Stimulated activated CD8-positive, alpha-beta memory T cell treated with anti-CD3 and anti-CD28 coated beads, Interleukin-2, amount 100 ng/mL, for 48 hours (primary cell): ENCODE data around the gene KIRREL3.
"Not testable (repeated sequence)": the region's sequence is repeated elsewhere in the genome, so short reads cannot be mapped to it uniquely, and the experiment has no call there.

ENCODE experiments used
- DNase-seq, 2 donors: peaks; one replicate each; pipeline ENCODE4 v3.0.0-alpha.2; 2020; ENCODE audit warnings: low read depth in 2 of 2

Gene KIRREL3

DNA sequence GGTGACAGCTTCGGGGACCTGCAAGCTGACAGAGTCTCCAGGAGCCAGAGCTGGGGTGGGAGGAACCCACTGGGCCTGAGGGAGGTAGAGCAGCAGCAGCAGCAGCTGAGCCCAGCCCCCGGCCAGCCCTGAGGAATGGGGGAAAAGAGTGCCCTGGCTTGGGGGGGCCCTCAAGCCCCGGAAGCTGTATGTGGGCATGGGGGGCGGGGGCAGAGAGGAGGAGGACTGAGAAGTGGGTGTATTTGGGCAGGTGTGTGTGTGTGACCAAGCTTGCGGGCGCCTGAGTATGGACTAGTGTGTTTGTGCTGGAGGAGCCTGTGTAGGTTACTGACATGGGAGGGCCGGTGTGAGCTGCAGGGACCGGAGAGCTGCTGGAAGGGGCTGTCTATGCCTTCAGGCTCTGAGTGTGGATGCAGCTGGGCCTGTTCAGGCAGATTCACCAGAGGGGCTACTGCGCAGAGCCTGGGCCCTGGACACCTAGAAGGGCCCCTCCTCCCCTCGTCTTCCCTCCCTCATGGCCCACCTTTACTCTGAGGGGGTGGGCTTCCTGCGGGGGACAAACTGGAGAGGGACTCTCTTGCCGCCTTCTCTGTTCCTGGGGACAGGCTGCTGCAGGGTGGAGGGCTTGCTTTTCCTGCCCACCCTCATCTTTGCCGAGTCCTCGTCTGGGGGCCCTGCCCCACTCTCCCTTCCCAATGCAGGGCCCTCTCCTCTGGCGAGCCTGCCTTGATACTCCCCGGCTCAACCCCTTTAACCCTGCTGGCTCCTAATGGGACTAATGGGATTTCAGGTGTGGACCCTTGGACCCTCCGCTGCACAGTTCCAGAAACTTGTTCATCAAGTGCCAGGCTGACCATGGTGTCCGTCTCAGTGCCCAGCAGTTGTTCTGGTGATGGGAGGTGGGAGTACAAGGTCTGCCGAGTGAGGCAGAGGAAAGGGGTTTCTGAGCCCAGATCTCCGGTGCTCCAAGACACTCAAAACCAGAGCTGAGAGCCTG, 616.9 kb downstream of the KIRREL3 start:
- no peak for DNase-seq

DNA sequence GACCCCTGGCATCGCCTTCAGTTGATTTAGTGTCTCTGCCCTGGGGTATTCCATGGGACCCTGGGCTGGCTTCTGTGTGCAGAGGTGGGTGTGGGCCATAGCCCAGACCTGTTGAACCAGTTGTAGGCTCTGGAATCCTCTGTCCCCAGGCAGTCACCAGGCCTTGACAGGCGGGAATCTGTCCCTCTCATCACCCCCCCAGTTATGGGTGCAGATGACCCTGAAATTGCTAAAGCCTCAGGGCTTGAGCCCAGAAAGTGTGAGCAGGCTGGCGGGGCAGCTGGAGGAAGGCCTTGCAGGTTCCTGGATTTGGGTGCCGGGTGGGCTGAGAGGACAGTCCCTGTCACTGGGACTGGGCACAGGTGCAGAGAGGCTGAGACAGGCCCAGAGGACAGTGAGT, 617.9 kb downstream of the KIRREL3 start:
- not testable (repeated sequence) for DNase-seq

DNA sequence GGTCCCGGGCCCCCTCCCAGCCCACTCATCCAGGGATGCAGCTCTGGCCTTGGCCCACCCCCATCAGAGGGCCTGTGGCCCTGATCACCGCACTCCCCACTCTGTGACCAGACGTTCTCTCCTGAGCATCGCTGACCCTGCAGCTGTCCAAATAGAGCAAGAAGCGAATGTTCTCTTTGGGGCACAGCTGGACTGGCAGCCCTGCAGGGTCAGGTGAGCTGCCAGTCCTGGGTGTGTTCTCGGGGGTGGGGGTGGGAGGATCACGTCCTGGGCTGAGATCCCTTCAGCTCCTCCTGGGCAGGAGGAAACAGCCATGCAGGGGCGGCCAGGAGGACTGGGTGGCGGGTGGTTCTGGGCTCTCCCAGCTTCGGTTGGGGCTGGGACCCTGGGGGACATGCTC, 618.6 kb downstream of the KIRREL3 start:
- DNase-seq = not testable (repeated sequence)

DNA sequence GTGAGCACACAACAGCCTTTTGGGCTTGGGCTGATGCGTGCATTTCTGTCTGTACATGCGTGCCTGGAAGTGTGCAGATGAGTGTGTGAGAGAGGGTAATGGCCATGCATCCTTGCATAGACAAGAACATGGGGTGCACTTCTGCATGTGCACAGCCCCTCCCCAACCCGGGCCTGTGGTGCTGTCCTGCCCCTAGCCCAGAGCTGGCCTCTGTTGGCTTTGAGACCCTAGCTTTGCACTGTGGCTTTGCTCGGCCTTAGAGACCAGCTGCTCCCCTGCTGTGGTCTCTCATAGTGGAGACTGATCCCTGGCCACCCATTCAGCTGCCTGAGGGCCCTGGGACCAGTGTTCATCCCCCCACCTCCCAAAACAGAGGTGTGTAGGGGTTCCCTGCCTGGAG, 619.7 kb downstream of the KIRREL3 start:
- DNase-seq = no peak

DNA sequence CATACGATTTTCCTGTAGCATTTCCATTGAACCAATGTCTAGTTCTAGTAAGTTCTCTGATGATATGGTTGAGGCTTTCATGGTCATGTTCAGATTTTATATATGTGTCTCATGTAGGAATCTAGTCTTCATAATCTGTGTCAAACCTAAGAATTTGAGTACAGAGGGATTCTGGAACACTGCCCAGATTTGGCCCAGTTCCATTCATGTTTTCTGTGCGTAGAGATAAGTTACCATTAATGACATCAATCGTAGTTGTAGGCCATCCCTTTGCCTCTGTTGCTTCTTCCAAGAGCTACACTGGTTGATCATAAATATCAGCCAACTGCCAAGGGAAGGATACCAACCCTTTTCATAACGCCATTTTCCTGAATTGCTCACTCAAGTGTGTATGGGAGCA, 621.8 kb downstream of the KIRREL3 start:
- DNase-seq = no peak

DNA sequence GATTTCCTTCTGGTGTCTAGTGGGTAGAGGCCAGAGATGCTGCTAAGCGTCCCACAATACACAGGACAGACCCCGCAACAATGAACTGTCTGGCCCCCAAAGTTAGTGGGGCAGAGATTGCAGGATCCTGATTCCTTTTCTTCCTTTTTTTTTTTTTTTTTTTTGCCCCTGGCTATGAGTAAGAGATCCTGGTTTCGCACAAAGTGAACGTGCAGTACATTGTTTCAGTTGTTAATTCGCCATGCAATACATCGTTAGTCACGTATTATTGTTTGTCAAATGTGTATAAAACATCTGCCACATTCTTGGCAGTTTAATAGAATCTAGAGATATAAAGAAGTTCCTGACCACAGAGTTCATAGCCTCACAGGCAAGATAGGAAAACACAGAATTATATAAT, 624.8 kb downstream of the KIRREL3 start:
- DNase-seq = no peak

DNA sequence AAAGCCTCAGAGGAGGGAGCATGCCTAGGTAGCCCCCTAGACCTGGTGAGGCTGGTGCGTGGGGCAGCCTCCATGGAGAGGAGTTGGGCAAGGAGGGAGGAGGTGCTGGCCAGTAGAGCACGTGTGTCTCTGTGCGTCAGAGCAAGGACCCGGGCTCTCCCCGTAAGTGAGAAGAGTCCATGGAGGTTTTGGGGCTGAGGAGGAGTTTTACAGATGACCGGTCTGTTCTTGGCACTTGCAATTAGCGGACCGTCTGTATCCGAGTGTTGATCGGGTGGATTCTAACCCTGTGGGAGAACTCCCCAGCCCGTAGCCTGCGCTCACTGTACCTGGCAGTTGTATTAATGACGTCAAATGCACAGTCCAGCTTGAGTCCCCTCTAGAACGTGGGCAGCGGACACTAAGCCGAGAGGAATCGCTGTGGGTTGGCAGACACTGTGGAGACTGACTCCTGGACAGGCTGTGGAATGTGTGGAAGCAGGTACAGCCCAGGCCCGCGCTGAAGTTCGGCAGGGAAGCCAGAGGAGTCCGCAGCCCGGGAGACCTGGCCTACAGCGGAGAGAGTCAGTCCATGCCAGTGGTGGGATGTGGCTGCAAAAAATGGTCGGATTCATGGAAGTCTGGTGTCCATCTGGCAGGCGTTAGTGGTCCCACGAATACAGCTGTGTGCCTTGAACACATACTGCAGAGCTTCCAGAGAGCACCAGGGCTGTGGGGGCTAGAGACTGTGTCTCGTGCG, 625.8 kb downstream of the KIRREL3 start:
- not testable (repeated sequence) for DNase-seq

DNA sequence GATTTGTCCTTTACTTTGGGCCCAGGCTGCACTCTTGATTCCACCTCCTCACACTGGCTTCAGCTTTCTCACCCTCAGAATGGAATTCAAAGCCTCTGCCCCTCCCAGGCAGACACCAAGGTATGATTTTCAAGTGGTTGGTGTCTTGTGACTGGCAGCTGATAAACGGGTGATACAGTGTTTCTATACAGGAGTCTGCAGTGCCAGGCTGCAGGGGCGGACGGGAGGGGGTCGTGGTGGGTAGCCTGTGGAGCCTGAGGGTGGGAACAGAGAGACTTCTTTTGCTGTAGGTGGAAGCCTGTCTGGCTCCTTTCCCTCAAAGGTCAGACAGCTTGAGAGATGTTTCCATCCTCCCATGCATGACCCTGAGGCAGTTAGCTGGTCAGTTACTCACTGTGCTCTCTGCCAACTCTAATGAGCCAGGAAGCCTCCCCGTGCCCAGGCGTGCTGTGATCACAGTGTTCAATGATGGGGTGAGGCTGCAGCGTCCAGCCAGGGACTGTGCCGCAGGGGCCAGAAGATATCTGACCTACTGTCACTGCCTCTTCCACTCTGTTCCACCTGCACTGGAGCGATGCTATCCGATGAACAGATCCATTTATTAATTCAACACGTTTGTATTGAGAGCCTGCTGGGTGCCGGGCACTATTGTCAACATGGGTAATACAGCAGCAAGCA, 627.0 kb downstream of the KIRREL3 start:
- not testable (repeated sequence) for DNase-seq
